GM21367 (cell line): ENCODE results near the gene COX7C.
"Not testable (repeated sequence)": the region's sequence is repeated elsewhere in the genome, so short reads cannot be mapped to it uniquely, and the experiment has no call there.

Source experiments
- ATAC-seq: cut with Tn5 transposase; IDR thresholded peaks from one replicate; pipeline ENCODE4 v1.9.1; 2021; ENCODE audit not compliant: unreplicated experiment

The COX7C gene

GRCh38 chr5:86617756-86618576, at the start of gene COX7C:
Gene COX7C, plus strand, starts transcription at chr5:86617941. Its CDS starts 115 bp downstream, at chr5:86618056.
- peak; percentile 98 for ATAC-seq

GRCh38 chr5:86569522-86570426, 48.0 kb upstream of the COX7C start:
- ATAC-seq = not testable (repeated sequence)

GRCh38 chr5:86570427-86571083, 47.2 kb upstream of the COX7C start:
- no peak for ATAC-seq

- ATAC-seq = not testable (repeated sequence)
Observed at GRCh38 chr5:86571109-86571508, 46.6 kb upstream of the COX7C start.

- ATAC-seq = no peak
Observed at GRCh38 chr5:86572825-86573517, 44.8 kb upstream of the COX7C start.

- no peak for ATAC-seq
Observed at GRCh38 chr5:86579502-86579901, 38.2 kb upstream of the COX7C start.

- no peak for ATAC-seq
Observed at GRCh38 chr5:86596476-86596875, 21.3 kb upstream of the COX7C start.

- ATAC-seq = no peak
Observed at GRCh38 chr5:86605881-86606280, 11.9 kb upstream of the COX7C start.

- ATAC-seq = no peak
Observed at GRCh38 chr5:86613455-86613854, 4.3 kb upstream of the COX7C start.

- ATAC-seq = no peak
Observed at GRCh38 chr5:86617309-86617755, 409 bp upstream of the COX7C start.

- no peak for ATAC-seq
Observed at GRCh38 chr5:86623785-86624483, 6.2 kb downstream of the COX7C start.

GRCh38 chr5:86625148-86625547, 7.4 kb downstream of the COX7C start:
- ATAC-seq = no peak

GRCh38 chr5:86626149-86626548, 8.4 kb downstream of the COX7C start:
- no peak for ATAC-seq

- no peak for ATAC-seq
Observed at GRCh38 chr5:86631165-86631564, 13.4 kb downstream of the COX7C start.

- no peak for ATAC-seq
Observed at GRCh38 chr5:86640998-86641397, 23.3 kb downstream of the COX7C start.

- ATAC-seq = no peak
Observed at GRCh38 chr5:86644843-86645242, 27.1 kb downstream of the COX7C start.

- ATAC-seq = no peak
Observed at GRCh38 chr5:86645885-86646284, 28.1 kb downstream of the COX7C start.

- ATAC-seq = no peak
Observed at GRCh38 chr5:86646671-86647070, 28.9 kb downstream of the COX7C start.

GRCh38 chr5:86649832-86650505, 32.2 kb downstream of the COX7C start:
- no peak for ATAC-seq
